A172 (cell line): ENCODE data around the gene DMBT1. TPM values are rescaled to one million over a fixed set of nuclear protein-coding genes. Genes with fewer than 3 reads are reported as not detected.
A peak's percentile ranks its signal among the peaks of the same experiment; 100 is the strongest.

Experiments
- DNase-seq: peaks from one replicate; pipeline ENCODE4 v3.0.0-alpha.2; 2015; ENCODE audit warnings: low spot score
- total RNA-seq: library from RNA; depleted of rRNA; stranded (reverse); fragments of >200 nt; shearing (Covaris generic); gene quantifications from 2 replicates; pipeline ENCODE4 v1.2.3, GENCODE V29; 2014; rRNA removed

The DMBT1 gene
- total RNA-seq, 1 experiment from 2014 or later: not detected

DNA sequence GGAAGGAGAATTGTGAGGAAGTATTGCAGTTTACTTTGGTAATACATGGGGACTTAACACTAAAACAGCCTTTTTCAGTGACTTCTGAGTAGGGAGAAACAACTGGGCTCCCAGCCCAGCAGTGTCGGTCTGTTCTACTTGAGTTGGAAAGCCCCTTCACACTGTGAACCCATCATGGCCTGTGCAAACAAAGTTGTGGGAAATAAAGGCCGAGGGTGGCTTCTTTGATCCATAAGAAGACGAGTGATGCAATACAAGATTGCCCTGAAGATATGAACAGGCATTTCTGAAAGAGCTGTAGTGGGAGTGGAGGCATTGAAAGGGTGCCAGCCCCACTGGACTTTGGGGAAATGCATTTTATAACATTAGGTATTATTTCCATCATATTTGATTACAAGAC is 110.8 kb downstream of the DMBT1 start:
- no peak for DNase-seq

DNA sequence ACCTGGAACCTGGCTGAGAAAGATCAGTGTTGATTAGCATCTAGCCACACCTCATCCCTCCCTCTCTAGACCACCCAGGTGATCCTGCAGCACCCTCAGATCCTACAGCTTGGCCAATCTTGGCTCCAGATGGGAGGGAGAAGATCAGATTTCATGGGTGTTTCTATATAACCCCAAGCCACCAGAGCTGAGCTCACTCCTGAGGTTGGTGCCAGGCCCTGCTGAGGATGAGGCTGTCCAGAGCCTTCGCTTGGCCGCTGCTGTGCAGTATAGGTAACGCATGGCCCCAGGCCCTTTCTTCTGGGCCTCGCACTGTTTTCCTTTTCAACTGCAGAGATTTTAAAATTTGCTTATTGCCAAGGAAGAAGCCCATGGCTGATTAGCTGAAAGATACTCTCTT is 112.1 kb downstream of the DMBT1 start:
- no peak for DNase-seq

DNA sequence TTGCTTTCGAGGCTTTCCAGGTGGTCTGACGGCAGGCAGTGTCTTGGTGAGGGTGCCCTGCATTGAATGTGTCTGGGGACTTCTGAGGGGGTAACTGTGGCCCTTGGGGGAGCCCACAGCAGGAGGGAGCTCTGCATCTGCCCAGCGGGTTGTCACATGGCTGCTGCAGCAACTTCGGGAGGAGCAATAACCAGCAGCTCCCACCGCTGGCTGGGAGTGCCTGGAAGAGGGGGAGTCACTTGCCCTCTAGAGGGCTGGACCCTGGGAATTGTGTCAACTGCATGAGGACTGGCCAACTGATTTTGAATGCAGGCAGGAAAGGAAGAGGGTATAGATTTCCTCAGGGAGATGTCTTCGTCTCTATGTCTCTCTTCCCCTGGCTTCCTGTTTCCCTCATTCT is 112.7 kb downstream of the DMBT1 start:
- no peak for DNase-seq

DNA sequence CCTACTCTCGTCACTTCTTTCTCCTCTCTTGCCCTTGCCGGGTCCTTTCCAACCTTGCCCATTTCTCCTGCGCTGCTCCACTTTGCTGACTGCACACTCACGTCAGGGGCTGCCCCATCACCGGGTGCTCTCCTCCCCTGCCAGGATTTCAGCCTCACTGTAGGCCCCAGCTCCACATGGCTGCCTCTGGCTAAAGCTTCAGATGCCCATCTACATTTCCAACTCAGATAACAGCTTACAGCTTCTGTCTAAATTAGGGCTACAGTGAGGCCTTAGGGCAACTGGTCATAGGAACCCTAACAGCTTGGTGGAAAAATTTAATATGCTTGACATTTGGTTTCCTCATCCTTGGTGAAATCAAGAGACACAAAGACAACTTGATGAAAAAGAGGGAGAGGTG is 113.2 kb downstream of the DMBT1 start:
- DNase-seq: no peak

DNA sequence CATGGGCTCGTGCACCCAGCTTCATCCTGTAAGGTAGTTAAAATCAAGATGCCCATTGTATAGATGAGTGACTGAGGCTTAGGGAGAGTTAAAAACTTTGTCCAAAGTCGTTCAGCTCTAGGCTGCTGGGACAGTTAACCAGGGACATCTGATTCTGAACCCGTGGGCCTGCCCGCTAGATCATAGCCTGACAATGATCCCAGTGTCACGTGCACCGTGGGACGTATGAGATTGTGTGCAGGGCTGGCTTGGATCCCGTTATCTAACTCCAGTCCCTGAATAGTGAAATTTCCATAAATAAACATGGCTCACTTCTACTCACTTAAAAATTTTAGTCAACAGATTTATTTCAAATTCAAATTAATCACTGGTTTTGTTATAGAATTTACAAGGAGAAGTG is 114.2 kb downstream of the DMBT1 start:
- DNase-seq: no peak

DNA sequence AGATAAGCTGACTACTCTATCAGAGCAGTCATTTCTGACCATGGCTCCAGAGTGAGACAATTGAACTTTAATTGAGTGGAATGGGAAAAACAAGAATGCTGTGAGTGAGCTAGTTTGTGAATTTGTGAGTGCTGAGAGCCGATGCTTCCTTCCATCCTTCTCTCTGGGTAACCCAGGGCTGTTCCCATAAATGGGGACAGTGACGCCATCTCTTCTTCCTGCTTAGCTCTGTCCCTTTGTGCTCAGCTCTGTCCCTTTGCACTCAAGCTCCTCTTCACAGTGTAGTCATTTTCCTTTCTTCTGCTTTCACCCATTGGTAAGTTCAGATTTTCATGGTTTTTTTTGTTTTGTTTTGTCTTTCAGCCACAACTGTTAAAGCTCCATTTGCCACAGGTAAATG is 114.7 kb downstream of the DMBT1 start:
- DNase-seq: no peak

DNA sequence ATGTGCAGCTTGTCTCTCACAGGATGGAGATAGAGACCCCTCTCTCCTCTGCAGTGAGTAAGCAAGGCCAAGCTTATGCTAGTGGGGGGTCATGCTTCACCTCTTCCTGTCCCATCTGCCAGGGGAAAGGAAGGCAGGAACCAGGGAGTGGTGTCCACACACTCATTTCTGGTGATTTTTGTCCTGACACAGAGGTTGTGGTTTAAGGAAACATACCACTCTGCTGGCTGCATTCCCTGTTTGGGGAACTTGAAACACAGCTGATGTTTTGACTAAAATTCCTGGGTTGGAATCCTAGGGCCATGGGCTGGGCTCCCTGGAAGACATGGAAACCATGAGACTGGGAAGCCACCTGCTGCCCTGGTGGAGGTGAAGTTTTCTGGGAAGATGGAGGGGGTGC is 117.7 kb downstream of the DMBT1 start:
- no peak for DNase-seq

DNA sequence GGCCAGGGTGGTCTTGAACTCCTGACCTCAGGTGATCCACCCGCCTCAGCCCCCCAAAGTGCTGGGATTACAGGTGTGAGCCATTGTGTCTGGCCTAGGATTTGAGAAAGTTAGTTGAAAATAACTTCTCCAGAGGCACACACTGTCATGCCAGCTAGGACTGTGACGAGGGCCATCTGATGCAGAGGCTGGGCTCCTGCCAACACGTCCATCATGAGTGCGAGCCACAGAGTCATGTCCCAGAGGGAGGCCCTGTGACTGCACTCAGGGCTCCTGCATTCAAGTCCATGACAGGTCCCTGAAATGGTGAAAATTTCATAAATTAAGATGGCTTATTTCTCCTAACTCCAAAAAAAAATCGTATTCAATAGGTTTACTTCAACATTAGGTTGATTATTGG is 122.0 kb downstream of the DMBT1 start:
- DNase-seq: no peak

DNA sequence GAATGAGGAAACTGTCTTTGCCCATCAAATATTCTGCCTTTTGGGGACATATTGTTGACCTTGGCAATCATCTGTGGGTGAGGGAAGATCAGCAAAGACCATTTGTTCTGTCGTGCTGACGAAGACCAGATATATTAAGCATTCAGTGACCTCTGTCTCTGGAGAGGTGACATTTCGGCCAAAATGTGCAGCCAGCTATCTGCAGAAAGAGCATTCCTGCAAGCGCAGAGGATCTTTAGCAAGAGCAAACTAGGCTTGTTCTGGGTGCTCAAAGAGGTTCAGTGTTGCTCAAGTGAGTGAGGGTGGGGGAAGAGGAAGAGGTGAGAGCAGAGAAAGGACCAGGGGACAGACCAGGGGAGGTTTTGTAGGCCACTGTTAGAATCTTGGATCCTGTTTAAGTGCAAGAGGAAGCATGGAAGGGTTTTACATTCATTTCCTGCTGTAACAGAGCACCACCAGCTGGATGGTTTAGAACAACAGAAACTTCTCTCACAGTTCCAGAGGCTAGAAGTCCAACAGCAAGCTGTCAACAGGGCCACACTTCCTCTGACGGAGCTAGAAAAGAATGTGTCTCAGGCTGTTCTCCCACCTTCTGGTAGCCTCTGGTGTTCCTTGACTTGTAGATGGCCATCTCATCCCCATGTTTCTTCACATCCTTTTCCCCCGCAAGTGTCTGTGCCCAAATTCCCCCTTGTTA is 127.9 kb downstream of the DMBT1 start:
- peak; percentile 4 for DNase-seq

DNA sequence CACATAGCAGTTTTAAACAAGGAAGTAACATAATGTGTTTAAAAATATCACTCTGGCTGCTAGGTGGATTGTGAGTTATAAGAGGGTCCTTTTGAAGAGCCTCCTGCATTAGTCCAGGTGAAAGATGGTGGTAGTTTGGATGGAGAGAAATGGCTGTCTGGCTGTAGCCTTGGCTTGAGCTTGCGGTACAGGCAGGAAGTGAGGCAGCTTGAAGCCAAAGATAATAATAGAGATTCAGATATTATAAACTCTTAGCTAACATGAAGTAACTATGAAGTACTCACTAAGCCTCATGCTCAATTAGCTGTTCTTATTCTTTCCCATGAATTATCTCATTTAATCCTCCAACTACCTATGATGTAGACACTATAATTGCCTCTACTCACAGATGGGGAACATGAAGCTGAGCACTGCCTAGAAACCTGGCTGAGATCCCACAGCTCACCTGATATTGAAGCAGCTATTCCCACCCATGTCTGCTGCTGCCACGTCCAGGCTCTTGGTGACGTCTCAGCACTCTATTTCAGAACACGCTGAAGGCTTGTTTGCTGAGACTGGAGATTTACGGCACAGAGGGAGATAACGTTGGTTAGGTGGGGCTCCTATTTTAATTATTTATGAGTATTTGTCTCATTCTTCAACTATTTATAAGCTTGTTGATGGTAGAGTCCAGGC is 128.7 kb downstream of the DMBT1 start:
- DNase-seq: no peak

DNA sequence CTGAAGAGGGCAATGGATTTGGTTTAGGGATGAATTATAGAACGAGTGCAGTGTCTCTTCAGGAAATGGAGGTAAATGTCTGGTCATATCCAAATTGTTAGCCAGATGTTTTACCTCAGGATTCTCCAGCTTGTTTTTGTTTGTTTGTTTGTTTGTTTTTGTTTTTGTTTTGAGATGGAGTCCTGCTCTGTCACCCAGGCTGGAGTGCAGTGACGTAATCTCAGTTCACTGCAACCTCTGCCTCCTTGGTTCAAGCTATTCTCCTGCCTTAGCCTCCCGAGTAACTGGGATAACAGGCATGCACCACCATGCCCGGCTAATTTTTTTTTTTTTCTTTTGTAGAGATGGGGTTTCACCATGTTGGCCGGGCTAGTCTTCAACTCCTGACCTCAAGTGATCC is 132.2 kb downstream of the DMBT1 start:
- no peak for DNase-seq

Other genes starting within 250 kb of the DMBT1 start
- gene PLEKHA1, start 186.0 kb upstream of the DMBT1 start, total RNA-seq: 5.6 and 6.9 TPM in 2 replicates
- gene ARMS2, start 106.1 kb upstream of the DMBT1 start, total RNA-seq: not detected in 2 replicates
- 11.8 and 22.1 TPM in 2 replicates for gene HTRA1, start 99.2 kb upstream of the DMBT1 start, total RNA-seq
- not detected in 2 replicates for gene C10orf120, start 139.1 kb downstream of the DMBT1 start, total RNA-seq